Endothelial cell (in vitro differentiated cells): ENCODE results near the gene PPP4C. TPM values are rescaled to one million over a fixed set of nuclear protein-coding genes. Genes with fewer than 3 reads are reported as not detected.

Experiments
- DNase-seq: peaks from one replicate; pipeline ENCODE4 v3.0.0; 2021; ENCODE audit warnings: low spot score
- H3K27ac Mint-ChIP-seq: one replicate; pipeline ENCODE4 v1.8.0; 2021; ENCODE audit warnings: mixed read lengths, inconsistent platforms; ENCODE audit not compliant: unreplicated experiment
- H3K27me3 Mint-ChIP-seq: one replicate; pipeline ENCODE4 v1.8.0; 2021; ENCODE audit warnings: mild to moderate bottlenecking, moderate library complexity, mixed read lengths, inconsistent platforms; ENCODE audit not compliant: unreplicated experiment
- H3K36me3 Mint-ChIP-seq: one replicate; pipeline ENCODE4 v1.8.0; 2021; ENCODE audit warnings: mild to moderate bottlenecking, low read depth, mixed read lengths, inconsistent platforms; ENCODE audit not compliant: unreplicated experiment
- H3K4me1 Mint-ChIP-seq: one replicate; pipeline ENCODE4 v1.8.0; 2021; ENCODE audit warnings: mild to moderate bottlenecking, mixed read lengths, inconsistent platforms; ENCODE audit not compliant: unreplicated experiment
- H3K4me3 Mint-ChIP-seq: one replicate; pipeline ENCODE4 v1.8.0; 2021; ENCODE audit warnings: mild to moderate bottlenecking, mixed read lengths, inconsistent platforms; ENCODE audit not compliant: unreplicated experiment
- H3K9me3 Mint-ChIP-seq: one replicate; pipeline ENCODE4 v1.8.0; 2021; ENCODE audit warnings: mixed read lengths, inconsistent platforms; ENCODE audit not compliant: unreplicated experiment
- total RNA-seq: library from RNA; stranded (reverse); fragmentation: NEBNext Ultra II Directional; extraction: Animal tissue kit (Norgen Biotek cat#: 25700); gene quantifications from one replicate; pipeline ENCODE4 v1.2.1, GENCODE V29; 2021; ENCODE audit not compliant: unreplicated experiment
- TF ChIP-seq, protein P1 (sequence below): fragments of 200-600 bp; sonication (generic); IDR thresholded peaks from one replicate; pipeline ENCODE4 v1.5.0; 2021; ENCODE audit warnings: antibody characterized with exemption; ENCODE audit not compliant: unreplicated experiment

The PPP4C gene
- total RNA-seq, 1 donor from 2014 or later = 191 TPM

DNA sequence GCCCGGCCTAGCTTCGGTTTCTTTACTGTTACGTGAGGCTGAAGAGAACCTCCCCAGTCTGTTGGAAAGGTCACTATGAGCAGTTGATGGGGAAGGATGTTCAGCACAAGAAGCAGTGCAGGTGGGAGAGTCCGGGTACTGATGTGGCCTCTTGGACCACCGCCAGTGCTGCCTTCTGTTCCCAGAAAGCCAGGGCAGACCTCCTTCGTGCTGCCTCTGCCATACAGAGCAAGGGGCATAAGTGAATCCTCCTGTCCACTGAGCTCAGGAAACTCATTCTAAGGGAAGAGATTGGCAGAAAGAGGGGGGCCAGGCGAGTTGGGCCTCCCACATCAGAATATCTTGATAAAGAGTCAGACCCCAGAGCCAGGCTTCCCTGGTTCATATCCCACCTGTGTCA is 3.7 kb downstream of the PPP4C start:
- H3K4me1 Mint-ChIP-seq = peaks cover 27% of the 10 kb centered on the region
- H3K27me3 Mint-ChIP-seq = peaks cover 38% of the 10 kb centered on the region
- H3K4me3 Mint-ChIP-seq = peak overlapping the region; percentile 47
- peaks cover 50% of the 10 kb centered on the region for H3K36me3 Mint-ChIP-seq
- H3K27ac Mint-ChIP-seq = no peak overlapping the region
- TF ChIP-seq, protein P1, sequence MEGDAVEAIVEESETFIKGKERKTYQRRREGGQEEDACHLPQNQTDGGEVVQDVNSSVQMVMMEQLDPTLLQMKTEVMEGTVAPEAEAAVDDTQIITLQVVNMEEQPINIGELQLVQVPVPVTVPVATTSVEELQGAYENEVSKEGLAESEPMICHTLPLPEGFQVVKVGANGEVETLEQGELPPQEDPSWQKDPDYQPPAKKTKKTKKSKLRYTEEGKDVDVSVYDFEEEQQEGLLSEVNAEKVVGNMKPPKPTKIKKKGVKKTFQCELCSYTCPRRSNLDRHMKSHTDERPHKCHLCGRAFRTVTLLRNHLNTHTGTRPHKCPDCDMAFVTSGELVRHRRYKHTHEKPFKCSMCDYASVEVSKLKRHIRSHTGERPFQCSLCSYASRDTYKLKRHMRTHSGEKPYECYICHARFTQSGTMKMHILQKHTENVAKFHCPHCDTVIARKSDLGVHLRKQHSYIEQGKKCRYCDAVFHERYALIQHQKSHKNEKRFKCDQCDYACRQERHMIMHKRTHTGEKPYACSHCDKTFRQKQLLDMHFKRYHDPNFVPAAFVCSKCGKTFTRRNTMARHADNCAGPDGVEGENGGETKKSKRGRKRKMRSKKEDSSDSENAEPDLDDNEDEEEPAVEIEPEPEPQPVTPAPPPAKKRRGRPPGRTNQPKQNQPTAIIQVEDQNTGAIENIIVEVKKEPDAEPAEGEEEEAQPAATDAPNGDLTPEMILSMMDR = no peak
- no peak for DNase-seq
- H3K9me3 Mint-ChIP-seq = no peaks in the 10 kb centered on the region

DNA sequence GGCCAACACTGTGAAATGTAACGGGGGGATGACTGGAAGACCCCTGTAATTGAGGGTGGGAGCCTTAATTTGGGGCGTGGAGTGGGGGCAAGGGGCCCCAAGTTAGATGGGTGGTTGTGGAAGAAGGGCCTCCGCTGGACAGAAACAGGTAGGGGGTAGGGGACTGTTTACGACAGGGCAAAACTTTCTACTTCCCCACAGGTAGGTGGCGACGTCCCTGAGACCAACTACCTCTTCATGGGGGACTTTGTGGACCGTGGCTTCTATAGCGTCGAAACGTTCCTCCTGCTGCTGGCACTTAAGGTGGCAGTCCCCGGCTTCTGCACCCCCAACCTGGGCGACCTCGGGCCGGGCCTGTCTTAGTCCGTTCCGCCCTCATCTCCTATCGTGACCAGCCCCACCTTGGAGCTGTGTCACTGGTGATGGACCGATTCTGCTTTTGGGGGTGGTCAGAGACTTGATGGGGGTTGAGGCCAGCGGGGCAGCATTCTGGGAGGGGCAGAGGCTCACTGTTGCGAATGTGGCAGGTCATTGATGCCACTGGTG is 6.8 kb downstream of the PPP4C start:
- Mint-ChIP-seq H3K4me3 (peak overlapping the region; percentile 66), H3K27ac (no peak overlapping the region), H3K36me3 (peaks cover 47% of the 10 kb centered on the region), H3K27me3 (peaks cover 22% of the 10 kb centered on the region), H3K4me1 (peaks cover 13% of the 10 kb centered on the region), H3K9me3 (no peaks in the 10 kb centered on the region)
- TF ChIP-seq, protein P1 = no peak
- no peak for DNase-seq

DNA sequence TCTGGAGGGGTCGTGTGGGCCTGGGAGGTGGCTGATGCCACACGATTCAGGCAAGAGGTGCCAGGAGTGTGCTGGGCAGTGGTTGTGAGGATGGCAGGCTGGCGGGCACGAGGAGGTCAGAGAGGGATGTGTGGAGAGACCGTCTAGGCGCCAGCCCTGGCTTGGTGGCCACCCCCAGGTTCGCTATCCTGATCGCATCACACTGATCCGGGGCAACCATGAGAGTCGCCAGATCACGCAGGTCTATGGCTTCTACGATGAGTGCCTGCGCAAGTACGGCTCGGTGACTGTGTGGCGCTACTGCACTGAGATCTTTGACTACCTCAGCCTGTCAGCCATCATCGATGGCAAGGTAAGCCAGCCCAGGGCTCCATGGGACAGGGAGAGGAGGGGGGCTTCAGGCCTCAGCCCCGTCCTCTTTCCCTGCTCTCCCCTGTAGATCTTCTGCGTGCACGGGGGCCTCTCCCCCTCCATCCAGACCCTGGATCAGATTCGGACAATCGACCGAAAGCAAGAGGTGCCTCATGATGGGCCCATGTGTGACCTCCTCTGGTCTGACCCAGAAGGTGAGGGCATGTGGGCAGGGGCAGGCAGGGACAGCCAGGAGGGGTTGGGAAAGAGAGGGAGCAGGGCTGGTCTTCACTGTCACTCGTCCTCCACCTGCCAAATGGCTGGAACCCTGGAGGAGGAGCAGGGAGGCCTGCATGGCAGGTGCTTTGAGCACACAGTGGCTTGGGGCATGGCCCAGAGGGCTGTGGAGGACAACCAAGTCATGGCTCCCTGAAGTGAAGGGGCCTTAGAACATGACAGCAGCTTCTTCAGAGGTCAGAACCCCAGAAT is 7.6 kb downstream of the PPP4C start:
- TF ChIP-seq, protein P1 = no peak
- H3K36me3 Mint-ChIP-seq = peaks cover 41% of the 10 kb centered on the region
- peak overlapping the region; percentile 66 for H3K4me3 Mint-ChIP-seq
- no peaks in the 10 kb centered on the region for H3K9me3 Mint-ChIP-seq
- H3K27me3 Mint-ChIP-seq = peaks cover 21% of the 10 kb centered on the region
- H3K27ac Mint-ChIP-seq = no peak overlapping the region
- H3K4me1 Mint-ChIP-seq = peaks cover 5% of the 10 kb centered on the region
- DNase-seq = no peak

DNA sequence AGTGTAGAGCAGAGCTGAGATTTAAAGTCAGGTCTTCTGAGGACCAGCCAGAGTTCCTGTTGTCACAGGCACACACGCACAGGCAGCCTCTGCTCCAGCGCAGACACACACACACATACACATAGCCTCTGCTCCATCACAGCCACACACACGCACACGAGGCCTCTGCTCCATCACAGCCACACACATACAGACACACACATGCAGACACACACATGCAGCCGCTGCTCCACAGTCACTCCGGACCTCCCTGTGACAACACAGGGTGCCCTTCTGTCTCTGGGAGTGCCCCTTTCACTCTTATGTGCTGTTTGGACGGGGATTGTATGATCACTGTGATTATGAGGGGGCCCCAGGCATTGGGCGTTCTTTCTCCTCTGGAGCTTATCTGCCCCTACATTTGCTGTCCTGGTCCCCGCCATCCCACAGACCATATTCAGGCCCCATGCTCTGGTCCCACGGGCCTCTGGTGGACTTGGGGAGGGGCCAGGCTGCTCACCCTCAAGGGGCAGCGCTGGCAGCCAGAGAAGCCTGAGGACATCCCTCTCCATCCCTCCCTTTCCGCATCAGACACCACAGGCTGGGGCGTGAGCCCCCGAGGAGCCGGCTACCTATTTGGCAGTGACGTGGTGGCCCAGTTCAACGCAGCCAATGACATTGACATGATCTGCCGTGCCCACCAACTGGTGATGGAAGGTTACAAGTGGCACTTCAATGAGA is 8.5 kb downstream of the PPP4C start:
- DNase-seq = no peak

More for the DNA sequence above, 8.5 kb downstream of the PPP4C start:
- Mint-ChIP-seq H3K4me3 (peak overlapping the region; percentile 70), H3K27me3 (peaks cover 22% of the 10 kb centered on the region), H3K9me3 (no peaks in the 10 kb centered on the region), H3K36me3 (peaks cover 39% of the 10 kb centered on the region), H3K27ac (peak overlapping the region; percentile 58), H3K4me1 (peaks cover 4% of the 10 kb centered on the region)
- TF ChIP-seq, protein P1 = no peak
